Endothelial cell of umbilical vein (primary cell): ENCODE data around the gene SYNGR1. TPM values are rescaled to one million over a fixed set of nuclear protein-coding genes. Genes with fewer than 3 reads are reported as not detected.

Experiments used
- BruUV-seq: library from RNA; stranded (reverse); fragments of 400-500 nt; replicated peaks from 2 replicates; lab custom pipeline; 2021; lab: Mats Ljungman, UMichigan
- CTCF ChIA-PET: fragments of 300-600, 350-600 bp; sonication (Branson Sonifier 250); formaldehyde crosslinking; loops from one replicate; lab custom pipeline; 2021; ENCODE audit warnings: antibody characterized with exemption, inconsistent platforms; lab: Charles Lee
- POLR2A ChIA-PET: fragments of 300-600, 350-600 bp; sonication (Branson Sonifier 250); formaldehyde crosslinking; loops from one replicate; lab custom pipeline; 2021; ENCODE audit warnings: antibody characterized with exemption, inconsistent platforms; lab: Charles Lee
- DNase-seq: peaks from one replicate; pipeline ENCODE4 v3.0.0-alpha.2; 2011; ENCODE audit warnings: low read depth, low spot score
- FAIRE-seq: peaks from 2 replicates; lab custom pipeline; 2011; peaks lifted over from hg19 to GRCh38; lab: Jason Lieb, UNC
- H2AFZ ChIP-seq: 2 replicates; pipeline ENCODE4 v1.6.0; 2012; ENCODE audit warnings: low read depth, low read length, control low read depth, inconsistent platforms
- H3K27ac ChIP-seq: 2 replicates; pipeline ENCODE4 v1.5.1; 2011; ENCODE audit warnings: low read depth, mild to moderate bottlenecking, control low read depth, low read length, moderate library complexity; ENCODE audit not compliant: insufficient read depth
- H3K27me3 ChIP-seq, 2 experiments: 2 replicates each; pipeline versions ENCODE4 v1.6.0 to v1.6.1; 2011; ENCODE audit warnings: low read length in 2 of 2, mixed read lengths in 1 of 2; ENCODE audit not compliant: control insufficient read depth in 2 of 2, insufficient read depth in 2 of 2
- H3K36me3 ChIP-seq, 2 experiments: 2 replicates in 1 of 2; 3 replicates in 1 of 2; pipeline ENCODE4 v1.5.1; 2011; ENCODE audit warnings: low read length in 2 of 2, mild to moderate bottlenecking in 1 of 2, moderate library complexity in 1 of 2; ENCODE audit not compliant: control insufficient read depth in 2 of 2, insufficient read depth in 2 of 2; ENCODE audit errors: extremely low read depth in 1 of 2
- H3K4me1 ChIP-seq: 3 replicates; pipeline ENCODE4 v1.5.1; 2011; ENCODE audit warnings: mild to moderate bottlenecking, low read length; ENCODE audit not compliant: control insufficient read depth, insufficient read depth; ENCODE audit errors: extremely low read depth
- H3K4me2 ChIP-seq: 2 replicates; pipeline ENCODE4 v1.6.1; 2011; ENCODE audit warnings: low read length, control low read depth, mixed read lengths; ENCODE audit not compliant: insufficient read depth
- H3K4me3 ChIP-seq, 3 experiments: fragments of 200-600 bp in 1 of 3; sonication (generic), shearing (Covaris generic) in 1 of 3; replicated peaks in 1 of 3; 2 replicates each; pipeline ENCODE4 v1.5.1; 2011 to 2016; ENCODE audit warnings: control low read depth in 3 of 3, low read length in 3 of 3, mild to moderate bottlenecking in 2 of 3, inconsistent platforms in 1 of 3, low read depth in 1 of 3, moderate library complexity in 1 of 3; ENCODE audit not compliant: insufficient read depth in 1 of 3
- H3K79me2 ChIP-seq: 2 replicates; pipeline ENCODE4 v1.6.0; 2012; ENCODE audit warnings: low read length, inconsistent platforms; ENCODE audit not compliant: control insufficient read depth, insufficient read depth
- H3K9ac ChIP-seq: replicated peaks from 2 replicates; pipeline ENCODE3; 2011; ENCODE audit warnings: low read length, control low read depth; ENCODE audit not compliant: insufficient read depth; ENCODE audit errors: extremely low read depth
- H3K9me1 ChIP-seq: replicated peaks from 3 replicates; pipeline ENCODE4 v1.6.0; 2011; ENCODE audit warnings: mild to moderate bottlenecking, low read length; ENCODE audit not compliant: control insufficient read depth, insufficient read depth; ENCODE audit errors: extremely low read depth
- H3K9me3 ChIP-seq: replicated peaks from 2 replicates; pipeline ENCODE4 v1.5.1; 2012; ENCODE audit warnings: low read length, inconsistent platforms; ENCODE audit not compliant: control insufficient read depth, insufficient read depth
- H4K20me1 ChIP-seq: replicated peaks from 2 replicates; pipeline ENCODE3; 2011; ENCODE audit warnings: mild to moderate bottlenecking, low read length; ENCODE audit not compliant: control insufficient read depth, insufficient read depth; ENCODE audit errors: extremely low read depth
- EZH2 ChIP-seq: IDR thresholded peaks from 2 replicates; pipeline ENCODE4 v1.6.1; 2012; ENCODE audit warnings: borderline replicate concordance, low read depth, mild to moderate bottlenecking, moderate library complexity, low read length, inconsistent platforms; ENCODE audit not compliant: severe bottlenecking
- FOS ChIP-seq: IDR thresholded peaks from 2 replicates; pipeline ENCODE4 v1.6.1; 2011; ENCODE audit warnings: mild to moderate bottlenecking, low read length, moderate library complexity, borderline replicate concordance; ENCODE audit not compliant: insufficient read depth
- GATA2 ChIP-seq: IDR thresholded peaks from 2 replicates; pipeline ENCODE4 v1.7.0; 2011; ENCODE audit warnings: low read depth, mild to moderate bottlenecking, moderate library complexity, mixed read lengths, low read length; ENCODE audit not compliant: insufficient read length, insufficient read depth
- JUN ChIP-seq: IDR thresholded peaks from 2 replicates; pipeline ENCODE4 v1.6.1; 2011; ENCODE audit warnings: borderline replicate concordance, low read depth; ENCODE audit not compliant: insufficient read length, insufficient read depth
- MAX ChIP-seq: IDR thresholded peaks from 2 replicates; pipeline ENCODE4 v1.6.1; 2011; ENCODE audit not compliant: insufficient read depth, insufficient read length
- MYC ChIP-seq: IDR thresholded peaks from one replicate; pipeline ENCODE4 v1.6.1; 2011; ENCODE audit warnings: mild to moderate bottlenecking, low read depth, low read length
- POLR2A ChIP-seq: IDR thresholded peaks from 2 replicates; pipeline ENCODE4 v1.6.1; 2012; ENCODE audit warnings: low read depth, mild to moderate bottlenecking, control low read depth, low read length
- POLR2AphosphoS5 ChIP-seq: IDR thresholded peaks from 2 replicates; pipeline ENCODE4 v1.6.1; 2012; ENCODE audit warnings: low read depth, mild to moderate bottlenecking, control low read depth, low read length, moderate library complexity; ENCODE audit not compliant: insufficient read depth
- dilution Hi-C: fragments of 300-500 bp; cut with MboI; formaldehyde crosslinking; loops from one replicate; pipeline ENCODE4 v1.15.0; 2019; ENCODE audit warnings: low sequenced_read_pairs; ENCODE audit not compliant: extremely low pct_ligation_motif_present
- intact Hi-C: fragments of 100-400 bp; cut with micrococcal nuclease; formaldehyde crosslinking; loops from one replicate; pipeline ENCODE4 v1.10.0; 2022
- polyA plus RNA-seq, 4 experiments: library from polyadenylated mRNA; depleted of rRNA in 3 of 4; stranded (reverse) in 3 of 4; unstranded in 1 of 4; fragments of >200 nt; gene quantifications; 2 replicates each; pipeline versions ENCODE4 v1.2.1 to v1.2.3, GENCODE V29; 2011 to 2012; ENCODE audit warnings: missing spikeins in 1 of 4
- total RNA-seq: library from RNA; stranded (reverse); gene quantifications from 2 replicates; pipeline ENCODE4 v1.2.3, GENCODE V29; 2021
- TF ChIP-seq, protein P1 (sequence below), 2 donors: IDR thresholded peaks; 1 replicate in 1 of 2; 2 replicates in 1 of 2; pipeline ENCODE4 v1.5.1; 2011; ENCODE audit warnings: low read length in 2 of 2, mild to moderate bottlenecking in 2 of 2, moderate library complexity in 2 of 2, control low read depth in 1 of 2, inconsistent platforms in 1 of 2, low read depth in 1 of 2; ENCODE audit not compliant: insufficient read depth in 1 of 2; ENCODE audit errors: extremely low read depth in 1 of 2

Gene SYNGR1
- total and polyA plus RNA-seq, 2 donors (not counting 3 experiments of a cell fraction or from before 2014, with no cell fraction given) = 3.8 to 10.2 TPM

- no peak for DNase-seq
- Histone ChIP-seq H2AFZ (no peak overlapping the region), H3K4me1 (peaks cover 4% of the 10 kb centered on the region), H3K79me2 (no peaks in the 10 kb centered on the region), H3K4me2 (no peak overlapping the region), H3K9me1 (no peaks in the 10 kb centered on the region), H3K9me3 (no peaks in the 10 kb centered on the region), H3K27ac (no peak overlapping the region), H4K20me1 (no peaks in the 10 kb centered on the region), H3K36me3 (no peaks in the 10 kb centered on the region), H3K4me3 (no peak overlapping the region), H3K9ac (no peak overlapping the region), H3K27me3 (peaks cover 0 to 2% of the 10 kb centered on the region in 2 experiments)
- TF ChIP-seq FOS = no peak
- no peak for TF ChIP-seq POLR2A
- TF ChIP-seq JUN = no peak
- no peak for TF ChIP-seq MYC
- TF ChIP-seq MAX = no peak
- TF ChIP-seq EZH2 = no peak
- TF ChIP-seq, protein P1, sequence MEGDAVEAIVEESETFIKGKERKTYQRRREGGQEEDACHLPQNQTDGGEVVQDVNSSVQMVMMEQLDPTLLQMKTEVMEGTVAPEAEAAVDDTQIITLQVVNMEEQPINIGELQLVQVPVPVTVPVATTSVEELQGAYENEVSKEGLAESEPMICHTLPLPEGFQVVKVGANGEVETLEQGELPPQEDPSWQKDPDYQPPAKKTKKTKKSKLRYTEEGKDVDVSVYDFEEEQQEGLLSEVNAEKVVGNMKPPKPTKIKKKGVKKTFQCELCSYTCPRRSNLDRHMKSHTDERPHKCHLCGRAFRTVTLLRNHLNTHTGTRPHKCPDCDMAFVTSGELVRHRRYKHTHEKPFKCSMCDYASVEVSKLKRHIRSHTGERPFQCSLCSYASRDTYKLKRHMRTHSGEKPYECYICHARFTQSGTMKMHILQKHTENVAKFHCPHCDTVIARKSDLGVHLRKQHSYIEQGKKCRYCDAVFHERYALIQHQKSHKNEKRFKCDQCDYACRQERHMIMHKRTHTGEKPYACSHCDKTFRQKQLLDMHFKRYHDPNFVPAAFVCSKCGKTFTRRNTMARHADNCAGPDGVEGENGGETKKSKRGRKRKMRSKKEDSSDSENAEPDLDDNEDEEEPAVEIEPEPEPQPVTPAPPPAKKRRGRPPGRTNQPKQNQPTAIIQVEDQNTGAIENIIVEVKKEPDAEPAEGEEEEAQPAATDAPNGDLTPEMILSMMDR (IDR thresholded peaks at IDR 0.05; ENCODE audit: extremely low read depth in 1 of 2, insufficient read depth in 1 of 2, low read depth in 1 of 2, low read length in 2 of 2) = no peak
- no peak for TF ChIP-seq GATA2
- no peak for TF ChIP-seq POLR2AphosphoS5
- no peak for FAIRE-seq
- ChIA-PET POLR2A (no interaction called here), CTCF (interaction anchor here (0.7 to 2.4 kb wide), 3 partner anchors 8 to 32 kb away, joined by 3 to 8 read pairs (median 6); partner anchors contain the start of gene RPL3)
- dilution Hi-C loops (no loop called here), intact Hi-C loops (loop anchor here (5.0 kb wide), 1 partner anchor 46 kb away; the partner anchor contains the start of gene TAB1)
- no TSS peak for BruUV-seq
Measured at GRCh38 chr22:39351689-39352214, 2.0 kb downstream of the SYNGR1 start.
